ENCODE data around the gene AP1M2.
A peak's percentile ranks its signal among the peaks of the same experiment; 100 is the strongest.
"Not testable (repeated sequence)": the region's sequence is repeated elsewhere in the genome, so short reads cannot be mapped to it uniquely, and the experiment has no call there.

AP1M2 gene

DNA sequence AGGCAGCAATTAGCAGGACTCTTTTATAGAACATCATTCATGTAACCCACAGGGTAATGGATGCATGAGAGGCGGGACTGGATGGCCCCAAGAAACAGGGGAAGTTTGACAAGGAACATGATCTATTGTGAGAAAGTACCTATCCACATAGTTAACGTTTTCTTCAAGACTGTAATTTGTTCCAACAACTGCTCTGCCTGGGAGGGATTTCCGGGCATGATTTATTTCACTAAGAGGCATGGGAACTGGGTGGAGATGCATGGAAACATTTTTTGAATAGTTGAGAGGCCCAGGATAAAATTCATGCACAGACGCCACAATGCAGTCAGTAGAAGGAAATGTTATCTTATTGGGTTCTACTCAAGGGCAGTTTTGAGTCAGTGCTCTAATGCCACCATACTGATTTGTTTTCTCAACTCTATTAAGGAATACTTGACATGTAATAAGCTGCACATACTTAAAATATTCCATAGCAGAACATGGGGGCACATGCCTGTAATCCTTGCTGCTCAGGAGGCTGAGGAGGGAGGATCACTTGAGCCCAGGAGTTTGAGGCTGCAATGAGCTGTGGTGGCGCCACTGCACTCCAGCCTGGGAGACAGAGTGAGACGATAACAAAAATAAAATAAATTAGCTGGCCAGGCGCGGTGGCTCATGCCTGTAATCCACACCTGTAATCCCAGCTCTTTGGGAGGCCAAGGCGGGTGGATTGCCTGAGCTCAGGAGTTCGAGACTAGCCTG, 53.3 kb downstream of the AP1M2 start:
- TF ChIP-seq GLIS1 (tag by site-specific recombination; IDR thresholded peaks at IDR 0.05) (0 out of 2 replicates have a peak, but pooled peaks have one; percentile 10), SP7 (tag by site-specific recombination; IDR thresholded peaks at IDR 0.05) (peak; percentile 96), ZNF23 (tag by site-specific recombination; IDR thresholded peaks at IDR 0.05; ENCODE audit: borderline replicate concordance) (no peak), ZFP37 (tag by site-specific recombination; IDR thresholded peaks at IDR 0.05) (no peak)
- CTCF ChIA-PET = interaction anchor here (0.6 to 1.0 kb wide), 3 partner anchors 17 to 47 kb away, joined by 3 to 4 read pairs (median 3); no protein-coding TSS in a partner anchor

DNA sequence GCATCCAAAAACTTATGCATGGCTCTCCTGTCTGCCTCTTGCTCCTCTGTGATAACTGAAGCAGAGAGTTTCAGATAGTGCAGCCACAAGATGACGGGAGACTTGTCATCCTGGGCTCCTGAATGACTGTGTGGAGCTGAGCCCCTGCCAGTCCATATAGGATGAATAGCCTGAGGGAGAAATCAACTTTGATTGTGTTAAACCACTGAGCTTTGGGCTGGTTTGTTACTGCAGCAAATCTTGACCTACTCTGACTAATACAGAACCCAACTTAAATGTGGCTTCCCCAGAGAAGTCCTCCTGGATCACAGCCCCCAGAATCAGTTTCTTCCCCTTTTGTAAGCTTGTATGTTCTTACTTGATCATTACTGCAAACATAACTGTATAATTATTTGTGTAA, 54.7 kb downstream of the AP1M2 start:
- Histone ChIP-seq H3K27ac (ENCODE audit: extremely low read depth, low read depth, low read length) (no peak overlapping the region), H3K4me1 (ENCODE audit: control insufficient read depth, insufficient read depth, low read length) (no peaks in the 10 kb centered on the region), H3K9me3 (ENCODE audit: control insufficient read depth, insufficient read depth, low read depth, low read length) (no peaks in the 10 kb centered on the region), H3K4me3 (ENCODE audit: low read depth, low read length) (no peak overlapping the region), H3K36me3 (ENCODE audit: control insufficient read depth in 2 of 2, insufficient read depth in 1 of 2, low read length in 2 of 2) (no peaks in the 10 kb centered on the region)
- TF ChIP-seq ZNF202 (tag by site-specific recombination; IDR thresholded peaks at IDR 0.05; ENCODE audit: borderline replicate concordance) (no peak), SETDB1 (IDR thresholded peaks at IDR 0.05; ENCODE audit: insufficient read length, low read length) (peak; percentile 30)
- ChIA-PET POLR2A (no interaction called here), CTCF (interaction anchor here (0.7 to 1.2 kb wide), 4 partner anchors 9 to 274 kb away, joined by 3 to 6 read pairs (median 3); no protein-coding TSS in a partner anchor)

More for the DNA sequence above, 53.3 kb downstream of the AP1M2 start:
- H3K27ac ChIP-seq (ENCODE audit: extremely low read depth, low read depth, low read length) = no peak overlapping the region
- no peaks in the 10 kb centered on the region for H3K9me3 ChIP-seq (ENCODE audit: control insufficient read depth, insufficient read depth, low read depth, low read length)
- no peaks in the 10 kb centered on the region for H3K4me1 ChIP-seq (ENCODE audit: control insufficient read depth, insufficient read depth, low read length)
- H3K36me3 ChIP-seq (ENCODE audit: control insufficient read depth in 2 of 2, insufficient read depth in 1 of 2, low read length in 2 of 2) = no peaks in the 10 kb centered on the region
- POLR2A ChIA-PET = interaction anchor here (1.7 kb wide), 1 partner anchor 10 kb away, joined by 6 read pairs; the partner anchor contains the start of gene ATG4D
- no peak overlapping the region for H3K4me3 ChIP-seq (ENCODE audit: low read depth, low read length)

DNA sequence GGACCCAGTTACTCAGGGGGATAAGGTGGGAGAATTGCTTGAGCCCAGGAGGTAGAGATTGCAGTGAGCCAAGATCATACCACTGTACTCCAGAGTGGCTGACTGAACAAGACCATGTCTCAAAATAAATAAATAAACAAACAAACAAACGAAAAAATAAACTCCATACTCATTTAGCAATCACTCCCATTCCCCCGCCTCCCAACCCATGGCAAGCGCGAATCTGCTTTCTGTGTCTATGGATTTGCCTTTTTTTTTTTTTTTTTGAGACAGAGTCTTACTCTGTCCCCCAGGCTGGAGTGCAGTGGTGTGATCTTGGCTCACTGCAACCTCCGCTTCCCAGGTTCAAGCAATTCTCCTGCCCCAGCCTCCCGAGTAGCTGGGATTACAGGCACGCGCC, 60.2 kb downstream of the AP1M2 start:
- CTCF ChIA-PET = interaction anchor here (0.6 kb wide), 1 partner anchor 558 kb away, joined by 4 read pairs; no protein-coding TSS in a partner anchor
- H3K4me3 ChIP-seq (ENCODE audit: low read depth, low read length); H3K27ac ChIP-seq (ENCODE audit: extremely low read depth, low read depth, low read length); H3K4me1 ChIP-seq (ENCODE audit: control insufficient read depth, insufficient read depth, low read length); H3K36me3 ChIP-seq (ENCODE audit: control insufficient read depth in 2 of 2, insufficient read depth in 1 of 2, low read length in 2 of 2); H3K9me3 ChIP-seq (ENCODE audit: control insufficient read depth, insufficient read depth, low read depth, low read length); POLR2A ChIA-PET: not testable (repeated sequence)
- TF ChIP-seq, protein P1, sequence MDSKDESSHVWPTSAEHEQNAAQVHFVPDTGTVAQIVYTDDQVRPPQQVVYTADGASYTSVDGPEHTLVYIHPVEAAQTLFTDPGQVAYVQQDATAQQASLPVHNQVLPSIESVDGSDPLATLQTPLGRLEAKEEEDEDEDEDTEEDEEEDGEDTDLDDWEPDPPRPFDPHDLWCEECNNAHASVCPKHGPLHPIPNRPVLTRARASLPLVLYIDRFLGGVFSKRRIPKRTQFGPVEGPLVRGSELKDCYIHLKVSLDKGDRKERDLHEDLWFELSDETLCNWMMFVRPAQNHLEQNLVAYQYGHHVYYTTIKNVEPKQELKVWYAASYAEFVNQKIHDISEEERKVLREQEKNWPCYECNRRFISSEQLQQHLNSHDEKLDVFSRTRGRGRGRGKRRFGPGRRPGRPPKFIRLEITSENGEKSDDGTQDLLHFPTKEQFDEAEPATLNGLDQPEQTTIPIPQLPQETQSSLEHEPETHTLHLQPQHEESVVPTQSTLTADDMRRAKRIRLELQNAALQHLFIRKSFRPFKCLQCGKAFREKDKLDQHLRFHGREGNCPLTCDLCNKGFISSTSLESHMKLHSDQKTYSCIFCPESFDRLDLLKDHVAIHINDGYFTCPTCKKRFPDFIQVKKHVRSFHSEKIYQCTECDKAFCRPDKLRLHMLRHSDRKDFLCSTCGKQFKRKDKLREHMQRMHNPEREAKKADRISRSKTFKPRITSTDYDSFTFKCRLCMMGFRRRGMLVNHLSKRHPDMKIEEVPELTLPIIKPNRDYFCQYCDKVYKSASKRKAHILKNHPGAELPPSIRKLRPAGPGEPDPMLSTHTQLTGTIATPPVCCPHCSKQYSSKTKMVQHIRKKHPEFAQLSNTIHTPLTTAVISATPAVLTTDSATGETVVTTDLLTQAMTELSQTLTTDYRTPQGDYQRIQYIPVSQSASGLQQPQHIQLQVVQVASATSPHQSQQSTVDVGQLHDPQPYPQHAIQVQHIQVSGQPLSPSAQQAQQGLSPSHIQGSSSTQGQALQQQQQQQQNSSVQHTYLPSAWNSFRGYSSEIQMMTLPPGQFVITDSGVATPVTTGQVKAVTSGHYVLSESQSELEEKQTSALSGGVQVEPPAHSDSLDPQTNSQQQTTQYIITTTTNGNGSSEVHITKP (tag by site-specific recombination; IDR thresholded peaks at IDR 0.05) = peak; percentile 81

DNA sequence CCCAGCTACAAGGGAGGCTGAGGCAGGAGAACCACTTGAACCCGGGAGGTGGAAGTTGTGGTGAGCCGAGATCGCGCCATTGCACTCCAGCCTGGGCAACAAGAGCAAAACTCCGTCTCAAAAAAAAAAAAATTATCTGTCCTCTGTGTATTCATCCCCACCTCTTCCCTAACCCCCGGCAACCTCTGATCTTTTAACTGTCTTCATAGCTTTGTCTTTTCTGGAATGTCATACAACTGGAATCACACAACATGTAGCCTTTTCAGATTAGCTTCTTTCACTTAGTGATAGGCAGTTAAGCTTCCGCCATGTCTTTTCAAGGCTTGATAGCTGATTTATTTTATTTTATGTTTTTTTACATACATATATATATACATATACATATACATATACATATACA, 61.5 kb downstream of the AP1M2 start:
- no peak overlapping the region for H3K27ac ChIP-seq (ENCODE audit: extremely low read depth, low read depth, low read length)
- no peak for TF ChIP-seq EGR2 (tag by site-specific recombination; IDR thresholded peaks at IDR 0.05; ENCODE audit: low read depth)
- no peak for TF ChIP-seq ZNF350 (tag by site-specific recombination; IDR thresholded peaks at IDR 0.05)
- TF ChIP-seq ZNF311 (tag by site-specific recombination; IDR thresholded peaks at IDR 0.05; ENCODE audit: borderline replicate concordance) = no peak
- TF ChIP-seq, protein P2, sequence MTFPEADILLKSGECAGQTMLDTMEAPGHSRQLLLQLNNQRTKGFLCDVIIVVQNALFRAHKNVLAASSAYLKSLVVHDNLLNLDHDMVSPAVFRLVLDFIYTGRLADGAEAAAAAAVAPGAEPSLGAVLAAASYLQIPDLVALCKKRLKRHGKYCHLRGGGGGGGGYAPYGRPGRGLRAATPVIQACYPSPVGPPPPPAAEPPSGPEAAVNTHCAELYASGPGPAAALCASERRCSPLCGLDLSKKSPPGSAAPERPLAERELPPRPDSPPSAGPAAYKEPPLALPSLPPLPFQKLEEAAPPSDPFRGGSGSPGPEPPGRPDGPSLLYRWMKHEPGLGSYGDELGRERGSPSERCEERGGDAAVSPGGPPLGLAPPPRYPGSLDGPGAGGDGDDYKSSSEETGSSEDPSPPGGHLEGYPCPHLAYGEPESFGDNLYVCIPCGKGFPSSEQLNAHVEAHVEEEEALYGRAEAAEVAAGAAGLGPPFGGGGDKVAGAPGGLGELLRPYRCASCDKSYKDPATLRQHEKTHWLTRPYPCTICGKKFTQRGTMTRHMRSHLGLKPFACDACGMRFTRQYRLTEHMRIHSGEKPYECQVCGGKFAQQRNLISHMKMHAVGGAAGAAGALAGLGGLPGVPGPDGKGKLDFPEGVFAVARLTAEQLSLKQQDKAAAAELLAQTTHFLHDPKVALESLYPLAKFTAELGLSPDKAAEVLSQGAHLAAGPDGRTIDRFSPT (tag by site-specific recombination; IDR thresholded peaks at IDR 0.05) = no peak
- no peak for TF ChIP-seq ZNF2 (tag by site-specific recombination; IDR thresholded peaks at IDR 0.05)
- no peak for TF ChIP-seq ZNF530 (tag by site-specific recombination; IDR thresholded peaks at IDR 0.05; ENCODE audit: low read depth)
- TF ChIP-seq ZNF133 (tag by site-specific recombination; IDR thresholded peaks at IDR 0.05) = no peak
- TF ChIP-seq ZNF555 (tag by site-specific recombination; conservative IDR thresholded peaks at IDR 0.05) = no peak
- TF ChIP-seq ZNF341 (tag by site-specific recombination; IDR thresholded peaks at IDR 0.05; ENCODE audit: low read depth) = no peak
- no peak for TF ChIP-seq ZNF157 (tag by site-specific recombination; IDR thresholded peaks at IDR 0.05)
- TF ChIP-seq ZNF707 (tag by site-specific recombination; IDR thresholded peaks at IDR 0.05) = no peak
- no peak for TF ChIP-seq ZNF23 (tag by site-specific recombination; IDR thresholded peaks at IDR 0.05; ENCODE audit: borderline replicate concordance)
- no peaks in the 10 kb centered on the region for H3K36me3 ChIP-seq (ENCODE audit: control insufficient read depth in 2 of 2, insufficient read depth in 1 of 2, low read length in 2 of 2)
- ChIA-PET POLR2A (no interaction called here), CTCF (interaction anchor here (0.6 to 1.2 kb wide), 3 partner anchors 8 to 47 kb away, joined by 3 read pairs; partner anchors contain the start of gene S1PR5)
- no peaks in the 10 kb centered on the region for H3K4me1 ChIP-seq (ENCODE audit: control insufficient read depth, insufficient read depth, low read length)
- H3K9me3 ChIP-seq (ENCODE audit: control insufficient read depth, insufficient read depth, low read depth, low read length) = no peaks in the 10 kb centered on the region
- H3K4me3 ChIP-seq (ENCODE audit: low read depth, low read length) = no peak overlapping the region
